H9 (cell line): ENCODE results near the gene ACOXL. TPM values are rescaled to one million over a fixed set of nuclear protein-coding genes. Genes with fewer than 3 reads are reported as not detected.

Source experiments
- DNase-seq: peaks from one replicate; pipeline ENCODE4 v3.0.0-alpha.2; 2017
- H2AFZ ChIP-seq: one replicate; pipeline ENCODE4 v1.6.1; 2013; ENCODE audit warnings: mild to moderate bottlenecking, low read length, control low read depth, moderate library complexity
- H2AK5ac ChIP-seq: 2 replicates; pipeline ENCODE4 v1.6.1; 2013; ENCODE audit warnings: low read length, control low read depth, mixed read lengths; ENCODE audit not compliant: insufficient read length
- H2BK120ac ChIP-seq: one replicate; pipeline ENCODE4 v1.6.1; 2013; ENCODE audit warnings: low read depth, mild to moderate bottlenecking, low read length, control low read depth, inconsistent platforms; ENCODE audit not compliant: poor library complexity, severe bottlenecking
- H2BK12ac ChIP-seq: 2 replicates; pipeline ENCODE4 v1.6.1; 2013; ENCODE audit warnings: low read length, control low read depth, mixed read lengths, low read depth; ENCODE audit not compliant: insufficient read length
- H2BK15ac ChIP-seq: 2 replicates; pipeline ENCODE4 v1.6.1; 2013; ENCODE audit warnings: low read depth, low read length, control low read depth
- H2BK20ac ChIP-seq: one replicate; pipeline ENCODE4 v1.6.1; 2013; ENCODE audit warnings: low read depth, mild to moderate bottlenecking, low read length, control low read depth, inconsistent platforms; ENCODE audit not compliant: poor library complexity, severe bottlenecking
- H2BK5ac ChIP-seq: 2 replicates; pipeline ENCODE4 v1.6.1; 2013; ENCODE audit warnings: low read length, control low read depth, mixed read lengths; ENCODE audit not compliant: insufficient read length
- H3K14ac ChIP-seq: 2 replicates; pipeline ENCODE4 v1.6.1; 2013; ENCODE audit warnings: low read length, control low read depth; ENCODE audit not compliant: insufficient read depth
- H3K18ac ChIP-seq: 2 replicates; pipeline ENCODE4 v1.6.1; 2013; ENCODE audit warnings: low read depth, mild to moderate bottlenecking, mixed read lengths, low read length, control low read depth; ENCODE audit not compliant: insufficient read length
- H3K23ac ChIP-seq: 2 replicates; pipeline ENCODE4 v1.6.1; 2013; ENCODE audit warnings: low read length, control low read depth, mixed read lengths, low read depth; ENCODE audit not compliant: insufficient read length
- H3K23me2 ChIP-seq: 2 replicates; pipeline ENCODE4 v1.6.1; 2013; ENCODE audit warnings: low read depth, mild to moderate bottlenecking, mixed read lengths, low read length, control low read depth; ENCODE audit not compliant: insufficient read length, poor library complexity, severe bottlenecking
- H3K27ac ChIP-seq: 2 replicates; pipeline ENCODE4 v1.5.1; 2013; ENCODE audit warnings: low read length, control low read depth, mixed read lengths, low read depth; ENCODE audit not compliant: insufficient read length
- H3K27me3 ChIP-seq: 2 replicates; pipeline ENCODE4 v1.6.1; 2013; ENCODE audit warnings: low read length, control low read depth, inconsistent platforms; ENCODE audit not compliant: insufficient read depth
- H3K4ac ChIP-seq: 2 replicates; pipeline ENCODE4 v1.6.1; 2013; ENCODE audit warnings: low read depth, mild to moderate bottlenecking, control low read depth, inconsistent platforms, low read length, moderate library complexity
- H3K4me1 ChIP-seq: 2 replicates; pipeline ENCODE4 v1.6.1; 2013; ENCODE audit warnings: low read length, control low read depth, inconsistent platforms; ENCODE audit not compliant: insufficient read depth
- H3K4me2 ChIP-seq: 2 replicates; pipeline ENCODE4 v1.6.1; 2013; ENCODE audit warnings: low read length, control low read depth, mixed read lengths; ENCODE audit not compliant: insufficient read length, insufficient read depth
- H3K56ac ChIP-seq: 2 replicates; pipeline ENCODE4 v1.6.1; 2013; ENCODE audit warnings: low read depth, mild to moderate bottlenecking, mixed read lengths, low read length, control low read depth; ENCODE audit not compliant: insufficient read length
- H3K79me1 ChIP-seq: 2 replicates; pipeline ENCODE4 v1.6.1; 2013; ENCODE audit warnings: low read depth, mild to moderate bottlenecking, moderate library complexity, low read length, control low read depth, inconsistent platforms; ENCODE audit not compliant: insufficient read depth, poor library complexity, severe bottlenecking
- H3K79me2 ChIP-seq: 2 replicates; pipeline ENCODE4 v1.6.1; 2013; ENCODE audit warnings: low read length, control low read depth, inconsistent platforms; ENCODE audit not compliant: insufficient read depth
- H3K9ac ChIP-seq: 2 replicates; pipeline ENCODE4 v1.6.1; 2013; ENCODE audit warnings: low read length, control low read depth, mixed read lengths; ENCODE audit not compliant: insufficient read length; ENCODE audit errors: extremely low read depth
- H3K9me3 ChIP-seq: one replicate; pipeline ENCODE4 v1.6.1; 2013; ENCODE audit warnings: low read depth, low read length, inconsistent platforms; ENCODE audit not compliant: control insufficient read depth
- H3T11ph ChIP-seq: one replicate; pipeline ENCODE4 v1.6.1; 2013; ENCODE audit warnings: mild to moderate bottlenecking, low read length, control low read depth, inconsistent platforms
- H4K20me1 ChIP-seq: one replicate; pipeline ENCODE4 v1.6.1; 2013; ENCODE audit not compliant: control insufficient read depth, insufficient read length, insufficient read depth
- H4K5ac ChIP-seq: 2 replicates; pipeline ENCODE4 v1.6.1; 2013; ENCODE audit warnings: low read depth, mild to moderate bottlenecking, mixed read lengths, low read length, control low read depth; ENCODE audit not compliant: insufficient read length
- H4K8ac ChIP-seq: replicated peaks from 2 replicates; pipeline ENCODE4 v1.6.1; 2013; ENCODE audit warnings: low read length, control low read depth, mixed read lengths, low read depth; ENCODE audit not compliant: insufficient read length
- H4K91ac ChIP-seq: 2 replicates; pipeline ENCODE4 v1.6.1; 2013; ENCODE audit warnings: low read depth, mild to moderate bottlenecking, moderate library complexity, mixed read lengths, low read length, control low read depth; ENCODE audit not compliant: insufficient read length
- H3K27ac Mint-ChIP-seq, 3 experiments: 2 replicates in 2 of 3; 3 replicates in 1 of 3; pipeline ENCODE4 v1.8.0; 2020 to 2021; ENCODE audit warnings: mixed read lengths in 3 of 3, mild to moderate bottlenecking in 1 of 3, moderate library complexity in 1 of 3
- H3K27me3 Mint-ChIP-seq: 2 replicates; pipeline ENCODE4 v1.8.0; 2021; ENCODE audit warnings: low read depth, mild to moderate bottlenecking, moderate library complexity, mixed read lengths
- H3K36me3 Mint-ChIP-seq, 3 experiments: 2 replicates in 2 of 3; 3 replicates in 1 of 3; pipeline ENCODE4 v1.8.0; 2020 to 2021; ENCODE audit warnings: low read depth in 3 of 3, mixed read lengths in 3 of 3; ENCODE audit not compliant: insufficient read depth in 1 of 3
- H3K4me1 Mint-ChIP-seq, 2 experiments: 2 replicates each; pipeline ENCODE4 v1.8.0; 2020; ENCODE audit warnings: mixed read lengths in 2 of 2
- H3K4me3 Mint-ChIP-seq, 2 experiments: 2 replicates in 1 of 2; 3 replicates in 1 of 2; pipeline ENCODE4 v1.8.0; 2020 to 2021; ENCODE audit warnings: mild to moderate bottlenecking in 2 of 2, mixed read lengths in 2 of 2, moderate library complexity in 1 of 2
- H3K9me3 Mint-ChIP-seq, 2 experiments: 2 replicates in 1 of 2; 3 replicates in 1 of 2; pipeline ENCODE4 v1.8.0; 2020; ENCODE audit warnings: mild to moderate bottlenecking in 2 of 2, mixed read lengths in 2 of 2, moderate library complexity in 1 of 2
- CTCF ChIP-seq: fragments of 200-600 bp; sonication (generic); conservative IDR thresholded peaks from 3 replicates; pipeline ENCODE4 v1.8.0; 2021; ENCODE audit warnings: antibody characterized with exemption, mild to moderate bottlenecking
- WGBS: extraction: QIAGEN DNeasy Blood & Tissue Kit; methylation state at CpG from one replicate; pipeline ENCODE4 v1.1.7; 2013; ENCODE audit warnings: missing lambda C conversion rate, low lambda C conversion rate, mixed read lengths; ENCODE audit not compliant: insufficient read length; ENCODE audit errors: extremely low coverage; 5-methylcytosine and 5-hydroxymethylcytosine counted together
- total RNA-seq: library from RNA; stranded (reverse); gene quantifications from 2 replicates; pipeline ENCODE4 v1.2.1, GENCODE V29; 2021

The ACOXL gene
- total RNA-seq, 1 experiment from 2014 or later = 37.6 TPM

DNA sequence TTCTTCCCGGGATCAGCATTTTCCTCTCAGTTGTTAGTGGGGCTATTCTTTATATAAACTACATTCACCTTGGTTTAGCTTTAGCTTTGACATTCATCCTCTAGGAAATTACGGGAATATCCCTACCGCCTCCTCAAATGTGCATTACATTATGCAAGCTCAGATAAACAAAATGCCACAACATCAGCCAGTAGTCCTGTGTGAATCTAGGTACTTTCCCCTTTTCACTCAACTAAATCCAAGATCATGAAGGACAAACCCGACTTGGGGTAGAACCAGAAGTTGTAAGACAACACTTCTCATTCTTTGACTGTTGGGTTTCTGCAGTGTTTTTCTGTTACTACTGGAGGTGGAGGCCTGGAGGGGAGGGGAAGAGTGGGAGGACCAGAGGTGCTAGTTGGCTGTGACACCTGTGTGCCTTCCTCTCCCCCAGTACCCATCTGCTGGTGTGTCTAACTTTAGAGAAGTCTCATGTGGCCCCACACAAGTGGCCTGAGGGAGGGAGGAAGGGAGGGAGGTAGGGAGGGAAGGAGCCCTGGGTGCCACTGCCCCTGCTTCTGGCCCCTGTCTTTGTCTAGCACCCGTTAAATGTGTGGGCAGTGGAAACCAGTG, 303.6 kb downstream of the ACOXL start:
- no CpG with 5 or more reads among the region's 5 CpGs for WGBS
- no peak overlapping the region for H3K9ac ChIP-seq
- no peak overlapping the region for H3K18ac ChIP-seq
- no peak overlapping the region for H3K4ac ChIP-seq
- H3K4me2 ChIP-seq = no peak overlapping the region
- no peak overlapping the region for H4K8ac ChIP-seq
- H2AFZ ChIP-seq = no peak overlapping the region
- no peak overlapping the region for H4K5ac ChIP-seq
- Mint-ChIP-seq H3K27ac (no peak overlapping the region), H3K4me1 (peaks cover under 1 to 2% of the 10 kb centered on the region in 2 experiments; a peak in 3 of 4 replicates), H3K36me3 (peaks cover 0 to 23% (median 13%) of the 10 kb centered on the region in 3 experiments; a peak in 5 of 7 replicates), H3K27me3 (no peaks in the 10 kb centered on the region), H3K4me3 (no peak overlapping the region), H3K9me3 (no peaks in the 10 kb centered on the region)
- no peak overlapping the region for H3K14ac ChIP-seq
- H4K20me1 ChIP-seq = no peaks in the 10 kb centered on the region
- no peak overlapping the region for H2AK5ac ChIP-seq
- no peak overlapping the region for H3T11ph ChIP-seq
- H3K9me3 ChIP-seq = no peaks in the 10 kb centered on the region
- H2BK15ac ChIP-seq = no peak overlapping the region
- no peak for DNase-seq
- no peaks in the 10 kb centered on the region for H3K79me2 ChIP-seq
- H3K23me2 ChIP-seq = no peaks in the 10 kb centered on the region
- no peak overlapping the region for H4K91ac ChIP-seq
- H3K79me1 ChIP-seq = no peaks in the 10 kb centered on the region
- no peak overlapping the region for H2BK20ac ChIP-seq
- no peak overlapping the region for H2BK120ac ChIP-seq
- no peaks in the 10 kb centered on the region for H3K27me3 ChIP-seq
- no peak overlapping the region for H2BK5ac ChIP-seq
- TF ChIP-seq CTCF = no peak
- H3K23ac ChIP-seq = no peak overlapping the region
- no peak overlapping the region for H3K56ac ChIP-seq
- H3K4me1 ChIP-seq = no peaks in the 10 kb centered on the region
- H3K27ac ChIP-seq = no peak overlapping the region
- no peak overlapping the region for H2BK12ac ChIP-seq
